GM12892 (cell line): ENCODE measurements around the gene ADARB2.

Experiments
- POLR2A ChIP-seq: IDR thresholded peaks from 2 replicates; pipeline ENCODE4 v1.6.1; 2011; ENCODE audit warnings: low read depth, low read length, control low read depth
- POLR2AphosphoS5 ChIP-seq: IDR thresholded peaks from 2 replicates; pipeline ENCODE4 v1.6.1; 2011; ENCODE audit warnings: low read depth, low read length, control low read depth
- TAF1 ChIP-seq: IDR thresholded peaks from 2 replicates; pipeline ENCODE4 v1.6.1; 2011; ENCODE audit warnings: low read depth, mild to moderate bottlenecking, control low read depth, low read length, borderline replicate concordance

GRCh38 chr10:1625731-1626130 lies 111.6 kb downstream of the ADARB2 start:
- TF ChIP-seq TAF1 (no peak), POLR2AphosphoS5 (no peak), POLR2A (no peak)
